Osteoblast (primary cell): ENCODE data around the gene IGLL5. TPM values are rescaled to one million over a fixed set of nuclear protein-coding genes. Genes with fewer than 3 reads are reported as not detected.

Experiments used
- DNase-seq: peaks from one replicate; pipeline ENCODE4 v3.0.0; 2011; ENCODE audit warnings: low spot score, mixed read lengths; ENCODE audit not compliant: insufficient read length; ENCODE audit errors: missing footprints
- H2AFZ ChIP-seq: 2 replicates; pipeline ENCODE4 v1.6.0; 2011; ENCODE audit warnings: mild to moderate bottlenecking, low read length
- H3K27ac ChIP-seq: 2 replicates; pipeline ENCODE4 v1.5.1; 2011; ENCODE audit warnings: mild to moderate bottlenecking, low read depth, low read length, moderate library complexity
- H3K27me3 ChIP-seq: 2 replicates; pipeline ENCODE4 v1.6.0; 2012; ENCODE audit warnings: mild to moderate bottlenecking, control low read depth, inconsistent platforms, low read length, moderate library complexity; ENCODE audit not compliant: insufficient read depth
- H3K36me3 ChIP-seq: 2 replicates; pipeline ENCODE4 v1.5.1; 2011; ENCODE audit warnings: mild to moderate bottlenecking, low read length, control low read depth, moderate library complexity; ENCODE audit not compliant: insufficient read depth
- H3K4me1 ChIP-seq: 2 replicates; pipeline ENCODE4 v1.5.1; 2011; ENCODE audit warnings: mild to moderate bottlenecking, low read length, control low read depth, moderate library complexity; ENCODE audit not compliant: insufficient read depth
- H3K4me2 ChIP-seq: 2 replicates; pipeline ENCODE4 v1.6.0; 2011; ENCODE audit warnings: mild to moderate bottlenecking, low read length; ENCODE audit not compliant: insufficient read depth
- H3K4me3 ChIP-seq: fragments of 200-600 bp; sonication (generic); 3 replicates; pipeline ENCODE4 v1.5.1; 2012; ENCODE audit warnings: mild to moderate bottlenecking, low read length, inconsistent platforms; ENCODE audit not compliant: insufficient read depth
- H3K79me2 ChIP-seq: 2 replicates; pipeline ENCODE4 v1.6.0; 2012; ENCODE audit warnings: mild to moderate bottlenecking, low read length, control low read depth, inconsistent platforms; ENCODE audit not compliant: insufficient read depth
- H3K9me3 ChIP-seq: 2 replicates; pipeline ENCODE4 v1.5.1; 2011; ENCODE audit warnings: low read depth, low read length, control low read depth
- H4K20me1 ChIP-seq: 2 replicates; pipeline ENCODE4 v1.6.0; 2012; ENCODE audit warnings: mild to moderate bottlenecking, low read length, control low read depth; ENCODE audit not compliant: insufficient read depth
- total RNA-seq: library from RNA; depleted of rRNA; stranded (reverse); fragments of >200 nt; gene quantifications from 2 replicates; pipeline ENCODE4 v1.2.3, GENCODE V29; 2012
- TF ChIP-seq, protein P1 (sequence below): IDR thresholded peaks from 2 replicates; pipeline ENCODE4 v1.5.1; 2011; ENCODE audit warnings: mild to moderate bottlenecking, low read depth, low read length, moderate library complexity; ENCODE audit errors: extremely low read depth

IGLL5 gene
- total RNA-seq, 1 donor: not detected

DNA sequence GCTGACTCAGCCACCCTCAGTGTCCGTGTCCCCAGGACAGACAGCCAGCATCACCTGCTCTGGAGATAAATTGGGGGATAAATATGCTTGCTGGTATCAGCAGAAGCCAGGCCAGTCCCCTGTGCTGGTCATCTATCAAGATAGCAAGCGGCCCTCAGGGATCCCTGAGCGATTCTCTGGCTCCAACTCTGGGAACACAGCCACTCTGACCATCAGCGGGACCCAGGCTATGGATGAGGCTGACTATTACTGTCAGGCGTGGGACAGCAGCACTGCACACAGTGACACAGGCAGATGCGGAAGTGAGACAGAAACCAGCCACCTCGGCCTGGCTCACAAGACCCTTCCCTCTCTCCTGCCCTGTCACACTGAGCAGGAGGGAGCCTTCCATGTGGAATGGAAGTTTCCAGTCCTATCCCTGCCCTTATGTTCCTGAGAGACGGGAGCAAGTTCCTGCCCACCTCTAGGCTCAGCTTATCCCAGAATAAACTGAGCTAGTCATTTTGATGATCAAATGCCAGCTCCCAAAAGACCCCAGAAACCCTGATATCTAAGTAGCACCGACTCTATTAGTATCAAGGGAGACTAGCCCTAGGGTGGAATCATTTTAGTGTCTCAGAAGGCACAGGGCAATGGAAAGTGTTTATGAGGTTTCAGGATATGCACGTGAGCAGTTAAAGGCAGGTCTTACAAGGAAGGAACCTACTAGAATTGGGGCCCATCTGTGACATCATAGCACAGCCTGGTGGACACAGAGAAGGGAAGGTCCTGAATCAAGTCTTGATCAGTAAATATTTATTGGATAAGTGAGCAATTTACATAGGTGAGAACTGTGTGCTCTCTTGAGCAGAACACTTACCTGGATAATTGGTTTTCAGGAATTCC, 6.3 kb upstream of the IGLL5 start:
- Histone ChIP-seq H3K27me3 (no peaks in the 10 kb centered on the region), H3K9me3 (no peaks in the 10 kb centered on the region), H2AFZ (no peak overlapping the region), H3K36me3 (no peaks in the 10 kb centered on the region), H3K4me3 (no peak overlapping the region), H3K4me2 (no peak overlapping the region), H3K4me1 (no peaks in the 10 kb centered on the region), H4K20me1 (no peaks in the 10 kb centered on the region), H3K27ac (no peak overlapping the region), H3K79me2 (no peaks in the 10 kb centered on the region)
- TF ChIP-seq, protein P1, sequence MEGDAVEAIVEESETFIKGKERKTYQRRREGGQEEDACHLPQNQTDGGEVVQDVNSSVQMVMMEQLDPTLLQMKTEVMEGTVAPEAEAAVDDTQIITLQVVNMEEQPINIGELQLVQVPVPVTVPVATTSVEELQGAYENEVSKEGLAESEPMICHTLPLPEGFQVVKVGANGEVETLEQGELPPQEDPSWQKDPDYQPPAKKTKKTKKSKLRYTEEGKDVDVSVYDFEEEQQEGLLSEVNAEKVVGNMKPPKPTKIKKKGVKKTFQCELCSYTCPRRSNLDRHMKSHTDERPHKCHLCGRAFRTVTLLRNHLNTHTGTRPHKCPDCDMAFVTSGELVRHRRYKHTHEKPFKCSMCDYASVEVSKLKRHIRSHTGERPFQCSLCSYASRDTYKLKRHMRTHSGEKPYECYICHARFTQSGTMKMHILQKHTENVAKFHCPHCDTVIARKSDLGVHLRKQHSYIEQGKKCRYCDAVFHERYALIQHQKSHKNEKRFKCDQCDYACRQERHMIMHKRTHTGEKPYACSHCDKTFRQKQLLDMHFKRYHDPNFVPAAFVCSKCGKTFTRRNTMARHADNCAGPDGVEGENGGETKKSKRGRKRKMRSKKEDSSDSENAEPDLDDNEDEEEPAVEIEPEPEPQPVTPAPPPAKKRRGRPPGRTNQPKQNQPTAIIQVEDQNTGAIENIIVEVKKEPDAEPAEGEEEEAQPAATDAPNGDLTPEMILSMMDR: no peak
- peak; percentile 38 for DNase-seq

DNA sequence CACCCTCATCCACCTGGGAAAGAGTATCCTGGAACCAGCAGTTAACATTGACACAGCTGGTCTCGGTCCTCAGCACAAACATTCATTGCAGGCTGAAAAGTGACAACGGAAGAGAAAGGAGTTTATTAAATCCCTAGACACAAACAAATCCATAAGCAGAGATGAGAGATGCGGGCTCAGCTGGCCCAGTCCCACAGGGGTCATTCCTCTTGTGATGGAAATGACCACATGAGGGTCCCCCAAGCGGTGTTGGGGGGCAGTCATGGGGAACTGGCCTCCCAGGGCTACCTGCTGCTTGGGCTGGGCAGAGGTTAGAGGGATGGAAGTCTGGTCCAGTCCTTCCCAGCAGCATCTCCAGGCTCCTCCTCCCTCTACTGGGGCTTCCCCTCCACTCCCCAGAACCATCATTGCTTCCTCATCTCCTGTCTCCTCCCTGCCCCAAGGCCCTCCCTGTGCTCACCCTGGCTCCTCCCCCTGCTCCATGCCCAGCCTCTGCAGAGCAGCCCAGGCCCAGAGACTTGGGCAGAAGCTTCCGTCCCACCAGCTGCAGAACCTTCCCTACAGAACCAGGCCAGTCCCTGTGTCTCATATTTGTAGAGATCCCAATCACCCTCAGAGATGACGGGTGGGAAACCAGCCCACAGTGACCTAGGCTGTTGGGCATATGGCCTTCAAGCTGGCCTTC, 5.4 kb upstream of the IGLL5 start:
- Histone ChIP-seq H3K36me3 (no peaks in the 10 kb centered on the region), H3K4me1 (no peaks in the 10 kb centered on the region), H3K4me3 (no peak overlapping the region), H2AFZ (no peak overlapping the region), H3K27me3 (no peaks in the 10 kb centered on the region), H3K79me2 (no peaks in the 10 kb centered on the region), H3K27ac (no peak overlapping the region), H3K9me3 (no peaks in the 10 kb centered on the region), H4K20me1 (no peaks in the 10 kb centered on the region), H3K4me2 (no peak overlapping the region)
- TF ChIP-seq, protein P1: no peak
- DNase-seq: peak; percentile 82

DNA sequence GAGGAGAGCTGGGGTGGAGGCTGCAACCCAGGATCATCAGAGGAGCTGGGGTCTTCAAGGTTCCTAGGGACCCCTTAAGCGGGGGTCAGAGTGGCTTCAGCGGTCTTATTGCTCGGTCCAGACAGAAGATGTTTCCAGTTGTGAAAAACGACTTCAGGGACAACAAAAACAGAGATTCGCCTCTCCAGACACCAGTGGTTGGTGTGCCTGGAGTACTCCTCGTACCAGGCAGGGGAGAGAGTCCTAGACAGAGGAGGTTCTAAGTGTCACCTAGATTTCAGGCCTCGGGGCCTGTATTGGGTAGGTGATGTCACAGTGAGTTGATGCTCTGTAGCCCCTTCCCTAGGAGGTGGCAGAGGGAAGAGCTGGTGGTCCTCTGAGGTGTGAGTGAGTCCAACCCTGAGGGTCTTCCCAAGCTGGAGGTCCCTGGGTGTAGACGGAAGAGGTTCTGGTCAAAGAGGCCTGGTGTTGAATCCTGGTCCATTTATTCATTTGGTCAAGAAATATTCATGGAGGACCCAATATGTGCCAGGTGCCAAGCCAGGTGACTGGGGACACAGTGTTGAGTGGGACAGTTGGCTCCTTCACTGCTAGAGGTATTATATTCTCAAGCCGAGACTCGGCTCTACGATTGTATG, 4.4 kb upstream of the IGLL5 start:
- Histone ChIP-seq H3K79me2 (no peaks in the 10 kb centered on the region), H2AFZ (no peak overlapping the region), H3K27me3 (no peaks in the 10 kb centered on the region), H3K27ac (no peak overlapping the region), H3K4me1 (no peaks in the 10 kb centered on the region), H3K9me3 (no peaks in the 10 kb centered on the region), H4K20me1 (no peaks in the 10 kb centered on the region), H3K36me3 (no peaks in the 10 kb centered on the region), H3K4me3 (no peak overlapping the region), H3K4me2 (no peak overlapping the region)
- TF ChIP-seq, protein P1: no peak
- peak; percentile 41 for DNase-seq
